Gastroesophageal sphincter (tissue), 4 donors: ENCODE data around the gene TXNIP. TPM values are rescaled to one million over a fixed set of nuclear protein-coding genes. Genes with fewer than 3 reads are reported as not detected.
A peak's percentile ranks its signal among the peaks of the same experiment; 100 is the strongest.

Source experiments
- ATAC-seq: fragments of 150-250 bp; one replicate; pipeline ENCODE4 v1.9.1; 2016; ENCODE audit warnings: mild to moderate bottlenecking, moderate library complexity
- H3K27ac ChIP-seq, 4 donors: fragments of 200-600 bp; sonication (generic) in 3 of 4; 1 replicate in 3 of 4; 2 replicates in 1 of 4; pipeline ENCODE4 v1.5.1; 2016 to 2019
- H3K27me3 ChIP-seq: fragments of 200-600 bp; sonication (generic); one replicate; pipeline ENCODE4 v1.5.1; 2019
- H3K36me3 ChIP-seq, 2 donors: fragments of 200-600 bp; sonication (generic); one replicate each; pipeline ENCODE4 v1.5.1; 2019; ENCODE audit warnings: control low read depth in 1 of 2
- H3K4me1 ChIP-seq, 3 donors: fragments of 200-600 bp; sonication (generic); 1 replicate in 2 of 3; 2 replicates in 1 of 3; pipeline ENCODE4 v1.5.1; 2016 to 2019; ENCODE audit warnings: control low read depth in 2 of 3
- H3K4me3 ChIP-seq, 2 donors: fragments of 200-600 bp; sonication (generic); one replicate each; pipeline ENCODE4 v1.5.1; 2019; ENCODE audit warnings: mild to moderate bottlenecking in 1 of 2, moderate library complexity in 1 of 2
- H3K9me3 ChIP-seq, 3 donors: fragments of 200-600 bp; sonication (generic); one replicate each; pipeline ENCODE4 v1.5.1; 2017 to 2019; ENCODE audit warnings: control low read depth in 2 of 3
- EP300 ChIP-seq: sonication (generic); formaldehyde crosslinking; IDR thresholded peaks from one replicate; pipeline ENCODE4 v1.6.1; 2017; ENCODE audit warnings: antibody characterized with exemption, mild to moderate bottlenecking
- POLR2A ChIP-seq, 2 donors: fragments of 450-650 bp; IDR thresholded peaks; one replicate each; pipeline ENCODE4 v1.6.1; 2017; ENCODE audit warnings: antibody characterized with exemption in 2 of 2, mild to moderate bottlenecking in 2 of 2, moderate library complexity in 1 of 2
- POLR2AphosphoS5 ChIP-seq: sonication (generic); formaldehyde crosslinking; IDR thresholded peaks from one replicate; pipeline ENCODE4 v1.6.1; 2017; ENCODE audit warnings: antibody characterized with exemption
- WGBS, 2 donors: methylation state at CpG; one replicate each; pipeline ENCODE4 v1.1.5; 2018; ENCODE audit warnings: low coverage in 1 of 2; 5-methylcytosine and 5-hydroxymethylcytosine counted together
- total RNA-seq, 4 donors: library from RNA; depleted of rRNA; stranded (reverse); fragments of >200 nt; gene quantifications; one replicate each; pipeline ENCODE4 v1.1.0, GENCODE V29; 2016
- TF ChIP-seq, protein P1 (sequence below), 4 experiments: fragments of 200-600 bp in 2 of 4; fragments of 450-650 bp in 2 of 4; sonication (generic) in 1 of 4; IDR thresholded peaks; one replicate each; pipeline ENCODE4 v1.5.1; 2017 to 2019; ENCODE audit warnings: antibody characterized with exemption in 4 of 4, mild to moderate bottlenecking in 2 of 4, moderate library complexity in 2 of 4

Gene TXNIP
- total RNA-seq, 4 donors from 2014 or later, result 2,024 to 3,704 (median 2,348) TPM

DNA sequence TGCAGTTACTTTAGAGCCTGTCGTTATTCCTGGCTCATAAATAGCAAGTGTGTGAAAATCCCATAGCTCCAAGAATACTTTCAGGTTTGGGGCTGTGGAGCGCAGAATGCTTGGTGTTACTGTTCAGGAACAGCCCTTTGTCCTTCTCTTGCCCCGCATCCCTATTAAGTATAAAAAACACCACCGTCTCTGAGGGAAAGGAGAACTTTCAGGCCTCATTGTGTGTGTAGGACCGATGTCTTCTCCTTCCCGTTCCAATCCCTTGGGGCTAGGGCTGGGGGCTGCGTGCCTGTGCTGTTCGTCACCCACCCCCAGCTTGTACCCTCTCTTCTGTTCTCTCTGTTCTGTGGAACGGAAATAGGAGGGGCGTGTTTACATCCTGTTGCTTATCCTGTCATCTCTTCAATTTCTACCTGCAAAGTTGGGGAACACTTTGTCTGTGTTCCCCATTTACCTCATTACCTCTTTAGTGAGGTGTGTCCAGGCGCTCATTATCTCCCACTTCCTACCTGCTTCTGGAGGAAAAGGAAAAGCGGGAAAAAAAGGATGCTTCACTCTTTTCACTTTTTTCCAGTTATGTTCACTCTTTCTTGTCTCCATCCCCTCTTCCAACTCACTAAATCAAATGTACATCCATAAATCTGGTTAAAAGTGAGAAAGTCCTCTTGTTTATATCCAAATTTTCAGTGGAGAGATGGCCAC is 788 bp upstream of the TXNIP start:
- peak; percentile 30 for ATAC-seq
- TF ChIP-seq EP300, result no peak
- TF ChIP-seq POLR2A (IDR thresholded peaks at IDR 0.05), result no peak
- TF ChIP-seq, protein P1, sequence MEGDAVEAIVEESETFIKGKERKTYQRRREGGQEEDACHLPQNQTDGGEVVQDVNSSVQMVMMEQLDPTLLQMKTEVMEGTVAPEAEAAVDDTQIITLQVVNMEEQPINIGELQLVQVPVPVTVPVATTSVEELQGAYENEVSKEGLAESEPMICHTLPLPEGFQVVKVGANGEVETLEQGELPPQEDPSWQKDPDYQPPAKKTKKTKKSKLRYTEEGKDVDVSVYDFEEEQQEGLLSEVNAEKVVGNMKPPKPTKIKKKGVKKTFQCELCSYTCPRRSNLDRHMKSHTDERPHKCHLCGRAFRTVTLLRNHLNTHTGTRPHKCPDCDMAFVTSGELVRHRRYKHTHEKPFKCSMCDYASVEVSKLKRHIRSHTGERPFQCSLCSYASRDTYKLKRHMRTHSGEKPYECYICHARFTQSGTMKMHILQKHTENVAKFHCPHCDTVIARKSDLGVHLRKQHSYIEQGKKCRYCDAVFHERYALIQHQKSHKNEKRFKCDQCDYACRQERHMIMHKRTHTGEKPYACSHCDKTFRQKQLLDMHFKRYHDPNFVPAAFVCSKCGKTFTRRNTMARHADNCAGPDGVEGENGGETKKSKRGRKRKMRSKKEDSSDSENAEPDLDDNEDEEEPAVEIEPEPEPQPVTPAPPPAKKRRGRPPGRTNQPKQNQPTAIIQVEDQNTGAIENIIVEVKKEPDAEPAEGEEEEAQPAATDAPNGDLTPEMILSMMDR (IDR thresholded peaks at IDR 0.05), result peak in 1 of 4 experiments; percentile 4
- peak; percentile 31 for TF ChIP-seq POLR2AphosphoS5
- Histone ChIP-seq H3K36me3 (peaks cover 28 to 34% of the 10 kb centered on the region in 2 donors), H3K4me1 (peaks cover 0 to 50% (median 14%) of the 10 kb centered on the region in 3 donors), H3K4me3 (peak overlapping the region; percentile 64 to 100), H3K27me3 (no peaks in the 10 kb centered on the region), H3K9me3 (no peaks in the 10 kb centered on the region), H3K27ac (peak overlapping the region; percentile 93 to 98 (median 96))
- 9 to 10% methylated on average over 8 to 12 of the region's 12 CpGs for WGBS, 2 donors

DNA sequence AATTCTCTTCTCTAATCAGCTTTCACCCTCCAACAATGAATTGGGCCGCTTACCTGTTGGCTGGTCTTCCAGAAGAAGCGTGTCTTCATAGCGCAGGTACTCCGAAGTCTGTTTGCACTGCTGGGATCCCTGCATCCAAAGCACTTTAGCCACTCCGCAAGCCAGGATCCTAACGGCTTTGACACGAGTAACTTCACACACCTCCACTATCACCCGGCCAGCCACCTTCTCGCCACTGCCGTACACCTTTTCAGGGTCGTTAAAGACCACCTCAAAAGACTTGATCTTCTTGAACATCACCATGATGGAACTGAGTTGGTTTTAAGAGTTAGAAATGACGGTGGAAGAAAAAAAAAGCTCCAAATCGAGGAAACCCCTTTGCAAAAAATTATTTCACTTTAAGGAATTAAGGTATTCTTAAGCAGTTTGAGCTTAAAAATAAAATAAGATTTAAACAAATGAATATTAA is 381 bp downstream of the TXNIP start:
- no peaks in the 10 kb centered on the region for H3K27me3 ChIP-seq
- TF ChIP-seq POLR2A (IDR thresholded peaks at IDR 0.05), result no peak
- TF ChIP-seq, protein P1 (IDR thresholded peaks at IDR 0.05), result no peak
- TF ChIP-seq EP300, result no peak
- peak; percentile 16 for TF ChIP-seq POLR2AphosphoS5
- H3K4me3 ChIP-seq, result peak overlapping the region; percentile 64 to 100
- H3K9me3 ChIP-seq, result no peaks in the 10 kb centered on the region
- ATAC-seq, result no peak
- peaks cover 28 to 34% of the 10 kb centered on the region in 2 donors for H3K36me3 ChIP-seq
- peaks cover 0 to 49% (median 10%) of the 10 kb centered on the region in 3 donors for H3K4me1 ChIP-seq
- H3K27ac ChIP-seq, result peak overlapping the region; percentile 93 to 98 (median 96)
- WGBS, 2 donors, result 0% methylated on average over 12 to 13 of the region's 13 CpGs

DNA sequence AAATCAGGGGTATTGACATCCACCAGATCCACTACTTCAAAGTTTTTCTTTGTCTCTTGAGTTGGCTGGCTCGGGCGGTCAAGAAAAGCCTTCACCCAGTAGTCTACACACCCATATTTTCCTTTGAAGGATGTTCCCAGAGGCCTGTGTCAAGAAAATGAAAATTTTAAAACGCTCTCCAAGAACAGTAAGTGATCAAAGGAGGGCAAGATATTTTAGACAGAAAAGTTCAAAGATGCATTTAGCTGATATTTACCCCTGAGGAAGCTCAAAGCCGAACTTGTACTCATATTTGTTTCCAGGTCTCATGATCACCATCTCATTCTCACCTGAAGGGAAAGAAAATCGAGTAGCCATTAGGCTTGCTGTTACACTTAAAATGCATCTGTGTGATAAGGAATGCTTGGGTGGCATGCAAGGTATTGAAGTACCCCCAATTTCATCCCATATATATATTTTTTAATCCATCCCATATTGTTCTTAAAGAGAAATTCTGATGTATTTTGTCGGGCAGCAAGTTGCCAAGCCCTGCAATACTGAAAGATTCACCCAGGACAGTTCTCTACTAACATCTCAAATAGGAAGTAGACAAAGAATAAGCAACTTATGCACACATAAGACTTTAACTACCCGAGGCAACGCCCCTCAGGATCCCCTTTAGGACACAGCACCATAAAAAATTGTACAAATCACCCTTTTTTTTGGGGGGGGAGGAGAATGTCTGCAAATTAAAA is 1.1 kb downstream of the TXNIP start:
- Histone ChIP-seq H3K27ac (peak overlapping the region; percentile 93 to 98 (median 96)), H3K4me3 (peak overlapping the region; percentile 64 to 100), H3K9me3 (no peaks in the 10 kb centered on the region), H3K36me3 (peaks cover 28 to 34% of the 10 kb centered on the region in 2 donors), H3K4me1 (peaks cover 0 to 46% (median 10%) of the 10 kb centered on the region in 3 donors), H3K27me3 (no peaks in the 10 kb centered on the region)
- ATAC-seq, result no peak
- peak; percentile 27 for TF ChIP-seq POLR2AphosphoS5
- TF ChIP-seq POLR2A (IDR thresholded peaks at IDR 0.05), result no peak
- TF ChIP-seq, protein P1 (IDR thresholded peaks at IDR 0.05), result no peak
- no peak for TF ChIP-seq EP300
- 0% methylated on average over 8 of the region's 8 CpGs for WGBS, 2 donors

DNA sequence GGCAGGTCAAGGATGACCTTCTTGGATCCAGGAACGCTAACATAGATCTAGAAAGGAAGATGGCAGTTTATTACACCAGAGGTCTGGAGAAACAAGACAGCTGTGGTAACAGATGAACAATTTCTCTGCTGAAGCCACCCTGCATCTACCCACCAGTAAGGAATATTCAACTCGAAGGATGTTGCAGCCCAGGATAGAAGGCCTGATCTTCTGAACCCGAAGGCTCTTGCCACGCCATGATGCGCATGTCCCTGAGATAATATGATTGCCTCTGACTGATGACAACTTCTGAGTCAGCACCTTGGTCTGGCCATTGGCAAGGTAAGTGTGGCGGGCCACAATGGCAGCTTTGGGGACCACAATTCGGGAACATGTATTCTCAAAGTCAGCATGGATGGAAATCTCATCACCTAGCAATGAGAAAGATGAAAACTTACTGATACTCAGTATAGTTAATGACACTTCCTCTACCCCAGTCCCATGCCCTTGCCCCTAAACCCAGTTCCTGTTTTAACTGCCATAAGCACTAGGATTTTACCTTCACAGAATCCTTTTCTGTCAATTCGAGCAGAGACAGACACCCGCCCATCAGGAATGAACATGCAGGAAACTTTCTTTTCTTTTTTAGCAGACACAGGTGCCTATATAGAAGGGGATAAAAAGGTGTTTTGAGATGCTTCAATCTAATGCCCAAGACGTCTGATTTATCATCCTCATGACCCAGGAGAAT is 1.8 kb downstream of the TXNIP start:
- peaks cover 0 to 43% (median 3%) of the 10 kb centered on the region in 3 donors for H3K4me1 ChIP-seq
- peaks cover 28 to 34% of the 10 kb centered on the region in 2 donors for H3K36me3 ChIP-seq
- no peaks in the 10 kb centered on the region for H3K9me3 ChIP-seq
- no peak for ATAC-seq
- peak overlapping the region; percentile 64 to 100 for H3K4me3 ChIP-seq
- WGBS, 2 donors, result 2 to 6% methylated on average over 7 to 8 of the region's 10 CpGs
- no peaks in the 10 kb centered on the region for H3K27me3 ChIP-seq
- H3K27ac ChIP-seq, result peak overlapping the region; percentile 93 to 98 (median 96)
- TF ChIP-seq POLR2A (IDR thresholded peaks at IDR 0.05) (peak in 1 of 2 donors; percentile 38), EP300 (no peak), POLR2AphosphoS5 (peak; percentile 85)
- TF ChIP-seq, protein P1 (IDR thresholded peaks at IDR 0.05), result no peak
